K562 treated with DMSO at 1 percent for 12 hours (cell line): ENCODE data around the gene COQ8A. TPM values are rescaled to one million over a fixed set of nuclear protein-coding genes. Genes with fewer than 3 reads are reported as not detected.

ENCODE experiments used
- total RNA-seq: library from RNA; unstranded; fragments of 300-600 nt; gene quantifications from 2 replicates; pipeline ENCODE4 v1.2.3, GENCODE V29; 2022; ENCODE audit not compliant: insufficient read depth

The COQ8A gene
- 71.6 and 97.9 TPM in 2 replicates for total RNA-seq

DNA sequence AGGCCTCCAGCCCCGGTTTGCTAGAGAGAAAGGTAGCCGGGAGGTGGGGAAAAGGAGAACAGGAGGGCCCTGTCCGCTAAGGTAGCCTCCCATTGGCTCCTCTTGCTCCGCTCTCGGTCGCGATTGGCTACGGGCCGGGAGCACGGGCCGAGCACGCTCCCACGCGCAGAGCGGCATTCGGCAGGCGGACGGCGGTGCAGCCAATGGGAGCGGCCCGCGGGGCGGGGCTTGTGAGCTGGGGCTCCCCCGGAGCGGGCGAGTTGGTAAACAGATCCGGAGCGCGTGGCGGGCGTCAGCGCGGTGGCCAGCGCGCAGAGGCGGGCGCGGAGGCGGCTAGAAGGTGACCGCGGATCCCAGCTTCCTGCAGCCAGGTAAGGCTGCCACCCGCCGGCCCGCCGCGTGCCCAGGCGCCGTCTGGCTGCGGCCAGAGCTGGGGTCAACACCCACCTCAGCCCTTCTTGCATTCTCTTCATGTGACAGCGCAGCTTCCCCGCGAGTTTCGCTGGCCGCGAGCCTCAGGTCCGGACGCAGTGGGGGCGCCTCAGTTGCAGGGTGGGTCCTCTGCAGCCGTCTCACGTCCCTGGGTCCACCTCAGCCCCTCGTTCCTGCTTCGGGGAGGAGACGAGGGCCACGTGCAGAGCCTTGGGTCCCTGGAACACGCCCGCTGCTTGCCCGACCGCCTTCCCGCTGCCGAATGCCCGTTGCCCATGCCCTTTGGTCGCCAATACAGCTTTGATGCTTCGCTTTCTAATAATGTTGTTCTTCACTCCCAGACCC is at the start of gene COQ8A:
Gene COQ8A, plus strand, starts transcription at position 266 of the 777 bp plus-strand sequence. CDS start 21,092 bp downstream, outside the sequence.

Other genes with a start within 250 kb of the COQ8A start
- gene ITPKB, start 201.0 kb upstream of the COQ8A start, total RNA-seq = not detected in 2 replicates
- 13.1 and 17.7 TPM in 2 replicates for gene PSEN2, start 69.7 kb upstream of the COQ8A start, total RNA-seq